Endodermal cell (in vitro differentiated cells): ENCODE results near the gene DMPK. TPM values are rescaled to one million over a fixed set of nuclear protein-coding genes. Genes with fewer than 3 reads are reported as not detected.

Source experiments
- DNase-seq: peaks from one replicate; pipeline ENCODE4 v3.0.0-alpha.2; 2017
- H3K27ac ChIP-seq: 2 replicates; pipeline ENCODE4 v1.5.1; 2013; ENCODE audit warnings: mild to moderate bottlenecking, low read depth, low read length, moderate library complexity
- H3K27me3 ChIP-seq: 2 replicates; pipeline ENCODE4 v1.6.1; 2013; ENCODE audit warnings: mild to moderate bottlenecking, low read length, moderate library complexity; ENCODE audit not compliant: insufficient read depth, control insufficient read depth, poor library complexity, severe bottlenecking
- H3K36me3 ChIP-seq: 2 replicates; pipeline ENCODE4 v1.7.0; 2013; ENCODE audit warnings: mild to moderate bottlenecking, low read length, moderate library complexity; ENCODE audit not compliant: control insufficient read depth, insufficient read depth
- H3K4me1 ChIP-seq: one replicate; pipeline ENCODE4 v1.7.0; 2013; ENCODE audit warnings: low read length; ENCODE audit not compliant: control insufficient read depth, insufficient read depth
- H3K4me3 ChIP-seq: 2 replicates; pipeline ENCODE4 v1.5.1; 2013; ENCODE audit warnings: mild to moderate bottlenecking, low read length, moderate library complexity
- H3K9ac ChIP-seq: 2 replicates; pipeline ENCODE4 v1.6.1; 2013; ENCODE audit warnings: mild to moderate bottlenecking, low read length, moderate library complexity; ENCODE audit not compliant: poor library complexity, severe bottlenecking; ENCODE audit errors: extremely low read depth
- H3K9me3 ChIP-seq: 2 replicates; pipeline ENCODE4 v1.6.1; 2013; ENCODE audit warnings: mild to moderate bottlenecking, low read length, moderate library complexity; ENCODE audit not compliant: control insufficient read depth
- H3K27ac Mint-ChIP-seq: 2 replicates; pipeline ENCODE4 v1.8.0; 2020; ENCODE audit warnings: mixed read lengths
- H3K27me3 Mint-ChIP-seq: 2 replicates; pipeline ENCODE4 v1.8.0; 2021; ENCODE audit warnings: mild to moderate bottlenecking, mixed read lengths; ENCODE audit not compliant: insufficient read depth
- H3K36me3 Mint-ChIP-seq: 2 replicates; pipeline ENCODE4 v1.8.0; 2020; ENCODE audit warnings: low read depth, mixed read lengths
- H3K4me1 Mint-ChIP-seq: 2 replicates; pipeline ENCODE4 v1.8.0; 2020; ENCODE audit warnings: mixed read lengths
- H3K4me3 Mint-ChIP-seq: 2 replicates; pipeline ENCODE4 v1.8.0; 2020; ENCODE audit warnings: mild to moderate bottlenecking, moderate library complexity, mixed read lengths
- H3K9me3 Mint-ChIP-seq: 2 replicates; pipeline ENCODE4 v1.8.0; 2020; ENCODE audit warnings: mild to moderate bottlenecking, mixed read lengths
- WGBS, 2 experiments: methylation state at CpG; one replicate each; pipeline versions ENCODE4 v1.1.5 to v1.1.7; 2013; ENCODE audit warnings: missing lambda C conversion rate in 2 of 2, mixed read lengths in 1 of 2; ENCODE audit not compliant: insufficient coverage in 1 of 2, insufficient read length in 1 of 2; 5-methylcytosine and 5-hydroxymethylcytosine counted together
- total RNA-seq, 2 donors: library from RNA; stranded (reverse); fragmentation: NEBNext Ultra II Directional in 1 of 2; extraction: Animal tissue kit (Norgen Biotek cat#: 25700) in 1 of 2; gene quantifications; 2 replicates in 1 of 2; 3 replicates in 1 of 2; pipeline ENCODE4 v1.2.1, GENCODE V29; 2021
- TF ChIP-seq, protein P1 (sequence below): fragments of 200-600 bp; sonication (generic); conservative IDR thresholded peaks from 2 replicates; pipeline ENCODE4 v1.5.0; 2021; ENCODE audit warnings: antibody characterized with exemption, mild to moderate bottlenecking

Gene DMPK
- total RNA-seq, 2 donors from 2014 or later = 58.8 to 75.9 TPM

GRCh38 chr19:45774765-45775164 is 7.5 kb downstream of the DMPK start:
- Mint-ChIP-seq H3K27me3 (peaks cover 2% of the 10 kb centered on the region), H3K36me3 (peaks cover 52% of the 10 kb centered on the region), H3K4me3 (no peak overlapping the region), H3K27ac (no peak overlapping the region), H3K9me3 (no peaks in the 10 kb centered on the region), H3K4me1 (peaks cover 14% of the 10 kb centered on the region)
- 86 to 87% methylated on average over 9 of the region's 9 CpGs for WGBS, 2 experiments
- H3K9me3 ChIP-seq = no peaks in the 10 kb centered on the region
- H3K36me3 ChIP-seq = peaks cover 25% of the 10 kb centered on the region
- H3K27me3 ChIP-seq = no peaks in the 10 kb centered on the region
- no peak overlapping the region for H3K9ac ChIP-seq
- no peak overlapping the region for H3K4me3 ChIP-seq
- peaks cover under 1% of the 10 kb centered on the region for H3K4me1 ChIP-seq
- TF ChIP-seq, protein P1, sequence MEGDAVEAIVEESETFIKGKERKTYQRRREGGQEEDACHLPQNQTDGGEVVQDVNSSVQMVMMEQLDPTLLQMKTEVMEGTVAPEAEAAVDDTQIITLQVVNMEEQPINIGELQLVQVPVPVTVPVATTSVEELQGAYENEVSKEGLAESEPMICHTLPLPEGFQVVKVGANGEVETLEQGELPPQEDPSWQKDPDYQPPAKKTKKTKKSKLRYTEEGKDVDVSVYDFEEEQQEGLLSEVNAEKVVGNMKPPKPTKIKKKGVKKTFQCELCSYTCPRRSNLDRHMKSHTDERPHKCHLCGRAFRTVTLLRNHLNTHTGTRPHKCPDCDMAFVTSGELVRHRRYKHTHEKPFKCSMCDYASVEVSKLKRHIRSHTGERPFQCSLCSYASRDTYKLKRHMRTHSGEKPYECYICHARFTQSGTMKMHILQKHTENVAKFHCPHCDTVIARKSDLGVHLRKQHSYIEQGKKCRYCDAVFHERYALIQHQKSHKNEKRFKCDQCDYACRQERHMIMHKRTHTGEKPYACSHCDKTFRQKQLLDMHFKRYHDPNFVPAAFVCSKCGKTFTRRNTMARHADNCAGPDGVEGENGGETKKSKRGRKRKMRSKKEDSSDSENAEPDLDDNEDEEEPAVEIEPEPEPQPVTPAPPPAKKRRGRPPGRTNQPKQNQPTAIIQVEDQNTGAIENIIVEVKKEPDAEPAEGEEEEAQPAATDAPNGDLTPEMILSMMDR = peak; percentile 75
- H3K27ac ChIP-seq = no peak overlapping the region
- peak; percentile 94 for DNase-seq

- no peak for DNase-seq
- no peaks in the 10 kb centered on the region for H3K9me3 ChIP-seq
- H3K27me3 ChIP-seq = no peaks in the 10 kb centered on the region
- H3K4me3 ChIP-seq = no peak overlapping the region
- WGBS, 2 experiments = 90% methylated on average over 2 of the region's 2 CpGs; no CpG with 5 or more reads in 1 of the 2 experiments
- no peak overlapping the region for H3K9ac ChIP-seq
- H3K27ac ChIP-seq = no peak overlapping the region
- H3K36me3 ChIP-seq = peaks cover 24% of the 10 kb centered on the region
- TF ChIP-seq, protein P1 = no peak
- Mint-ChIP-seq H3K9me3 (no peaks in the 10 kb centered on the region), H3K27ac (no peak overlapping the region), H3K36me3 (peaks cover 45% of the 10 kb centered on the region), H3K27me3 (no peaks in the 10 kb centered on the region), H3K4me1 (peaks cover 9% of the 10 kb centered on the region), H3K4me3 (no peak overlapping the region)
- no peaks in the 10 kb centered on the region for H3K4me1 ChIP-seq
Measured at GRCh38 chr19:45773384-45773783, 8.9 kb downstream of the DMPK start.

GRCh38 chr19:45772912-45773311 is 9.4 kb downstream of the DMPK start:
- no peaks in the 10 kb centered on the region for H3K27me3 Mint-ChIP-seq
- Histone ChIP-seq H3K27ac (no peak overlapping the region), H3K9me3 (no peaks in the 10 kb centered on the region), H3K27me3 (no peaks in the 10 kb centered on the region), H3K4me1 (no peaks in the 10 kb centered on the region), H3K4me3 (no peak overlapping the region), H3K36me3 (peaks cover 20% of the 10 kb centered on the region), H3K9ac (no peak overlapping the region)
- no peak overlapping the region for H3K4me3 Mint-ChIP-seq
- WGBS, 2 experiments = 96 to 100% methylated on average over 1 to 3 of the region's 3 CpGs
- H3K4me1 Mint-ChIP-seq = peaks cover 9% of the 10 kb centered on the region
- H3K27ac Mint-ChIP-seq = no peak overlapping the region
- no peaks in the 10 kb centered on the region for H3K9me3 Mint-ChIP-seq
- DNase-seq = no peak
- peaks cover 40% of the 10 kb centered on the region for H3K36me3 Mint-ChIP-seq
- TF ChIP-seq, protein P1 = no peak
